ENCODE data around the gene MMD2.
A peak's percentile ranks its signal among the peaks of the same experiment; 100 is the strongest.

DNA sequence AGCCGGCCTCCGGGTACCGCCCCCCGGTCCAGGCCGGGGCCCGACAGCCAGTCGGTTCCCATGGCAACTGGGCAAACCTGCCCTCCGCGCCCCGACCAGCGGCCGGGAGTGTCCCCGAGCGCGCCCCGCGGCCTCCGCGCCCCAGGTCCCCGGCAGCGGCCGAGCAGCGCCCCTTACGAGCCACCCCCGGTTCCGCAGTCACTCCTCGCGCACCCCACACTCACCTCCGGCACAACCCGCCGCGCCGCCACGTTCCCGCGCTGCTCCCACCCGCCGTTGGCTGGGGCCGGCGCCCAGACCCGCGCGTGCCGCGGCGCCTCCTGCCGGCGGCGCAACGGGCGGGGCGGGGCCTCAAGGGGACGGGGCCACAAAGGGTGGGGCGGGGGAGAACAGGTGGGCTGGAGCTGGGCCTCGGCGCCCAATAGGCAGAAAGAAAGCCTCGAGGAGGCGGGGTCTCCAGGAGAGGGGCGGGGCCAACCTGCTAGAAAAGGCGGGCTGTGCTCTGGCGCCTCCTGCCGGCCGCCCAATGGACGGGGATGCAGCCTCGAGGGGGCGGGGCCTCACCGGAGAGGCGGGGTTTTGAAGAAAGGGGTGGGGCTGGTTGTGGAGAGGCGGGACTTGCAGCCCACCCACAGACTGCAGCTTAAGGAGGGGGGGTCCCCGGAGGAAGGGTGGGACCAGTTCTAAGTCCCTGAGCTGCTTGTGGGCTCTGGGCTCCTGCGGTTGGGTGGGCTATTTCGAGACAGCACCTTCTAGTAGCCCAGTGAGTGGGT, 75.4 kb downstream of the MMD2 start, which contains the start of gene RADIL:
- TF ChIP-seq, protein P1, sequence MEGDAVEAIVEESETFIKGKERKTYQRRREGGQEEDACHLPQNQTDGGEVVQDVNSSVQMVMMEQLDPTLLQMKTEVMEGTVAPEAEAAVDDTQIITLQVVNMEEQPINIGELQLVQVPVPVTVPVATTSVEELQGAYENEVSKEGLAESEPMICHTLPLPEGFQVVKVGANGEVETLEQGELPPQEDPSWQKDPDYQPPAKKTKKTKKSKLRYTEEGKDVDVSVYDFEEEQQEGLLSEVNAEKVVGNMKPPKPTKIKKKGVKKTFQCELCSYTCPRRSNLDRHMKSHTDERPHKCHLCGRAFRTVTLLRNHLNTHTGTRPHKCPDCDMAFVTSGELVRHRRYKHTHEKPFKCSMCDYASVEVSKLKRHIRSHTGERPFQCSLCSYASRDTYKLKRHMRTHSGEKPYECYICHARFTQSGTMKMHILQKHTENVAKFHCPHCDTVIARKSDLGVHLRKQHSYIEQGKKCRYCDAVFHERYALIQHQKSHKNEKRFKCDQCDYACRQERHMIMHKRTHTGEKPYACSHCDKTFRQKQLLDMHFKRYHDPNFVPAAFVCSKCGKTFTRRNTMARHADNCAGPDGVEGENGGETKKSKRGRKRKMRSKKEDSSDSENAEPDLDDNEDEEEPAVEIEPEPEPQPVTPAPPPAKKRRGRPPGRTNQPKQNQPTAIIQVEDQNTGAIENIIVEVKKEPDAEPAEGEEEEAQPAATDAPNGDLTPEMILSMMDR (conservative IDR thresholded peaks at IDR 0.05 in 1 of 2, IDR thresholded peaks at IDR 0.05 in 1 of 2; ENCODE audit: low read depth in 1 of 2, low read length in 2 of 2), result peak; percentile 63 to 68
- no peak for TF ChIP-seq EZH2 (IDR thresholded peaks at IDR 0.05; ENCODE audit: low read length, missing control alignments)

Measured in fibroblast of lung (primary cell).